Measurements from ENCODE around the gene RGMB.

GRCh38 chr5:98753507-98753906, 20.0 kb upstream of the RGMB start:
- TF ChIP-seq CTCF (IDR thresholded peaks at IDR 0.05) (no peak), POLR2A (IDR thresholded peaks at IDR 0.05) (no peak), EP300 (IDR thresholded peaks at IDR 0.05) (no peak)

Measured in ovary (tissue), 3 donors.